ENCODE measurements around the gene RBSN.

The RBSN gene

DNA sequence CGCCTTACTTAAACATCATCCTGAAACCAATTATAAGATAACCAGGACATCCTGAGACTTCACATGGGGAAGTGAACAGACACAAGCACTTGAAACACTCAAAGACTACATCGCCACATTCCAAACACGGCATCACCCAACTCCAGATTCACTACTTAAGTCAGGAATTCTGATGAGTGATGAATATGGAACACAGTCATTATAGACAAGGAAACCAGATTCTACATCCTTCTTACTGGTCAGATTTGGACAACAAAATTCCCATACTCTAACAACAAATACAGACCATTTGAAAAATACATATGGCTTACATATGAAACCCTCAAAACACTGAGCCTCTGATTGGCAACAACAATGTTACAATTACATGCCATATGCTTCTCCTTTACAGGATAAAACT, 13.1 kb upstream of the RBSN start:
- FAIRE-seq (no peak), DNase-seq (ENCODE audit: insufficient read length, low spot score) (no peak)
- no peak for TF ChIP-seq POLR2A (IDR thresholded peaks at IDR 0.05; ENCODE audit: low read depth, low read length)

DNA sequence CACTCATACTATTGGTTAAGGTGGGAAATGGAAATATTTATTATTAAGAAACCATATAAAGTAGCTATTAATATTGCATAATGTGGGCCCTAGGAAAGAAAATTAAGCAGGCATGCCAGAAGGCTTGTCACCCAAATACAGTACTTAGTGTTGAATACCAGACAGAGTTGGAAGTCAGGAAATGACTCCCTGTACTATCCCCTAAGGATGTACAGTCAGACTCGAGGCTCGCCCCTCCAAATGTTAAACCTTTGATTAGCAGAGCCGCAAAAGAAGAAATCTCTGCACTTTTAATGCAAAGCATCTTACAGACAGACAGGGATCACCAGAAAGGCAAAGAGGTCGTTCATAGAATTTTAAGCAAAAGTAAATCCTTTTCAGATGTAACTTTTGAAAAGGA, 11.3 kb upstream of the RBSN start:
- FAIRE-seq (no peak), DNase-seq (ENCODE audit: insufficient read length, low spot score) (no peak)
- no peak for TF ChIP-seq POLR2A (IDR thresholded peaks at IDR 0.05; ENCODE audit: low read depth, low read length)

DNA sequence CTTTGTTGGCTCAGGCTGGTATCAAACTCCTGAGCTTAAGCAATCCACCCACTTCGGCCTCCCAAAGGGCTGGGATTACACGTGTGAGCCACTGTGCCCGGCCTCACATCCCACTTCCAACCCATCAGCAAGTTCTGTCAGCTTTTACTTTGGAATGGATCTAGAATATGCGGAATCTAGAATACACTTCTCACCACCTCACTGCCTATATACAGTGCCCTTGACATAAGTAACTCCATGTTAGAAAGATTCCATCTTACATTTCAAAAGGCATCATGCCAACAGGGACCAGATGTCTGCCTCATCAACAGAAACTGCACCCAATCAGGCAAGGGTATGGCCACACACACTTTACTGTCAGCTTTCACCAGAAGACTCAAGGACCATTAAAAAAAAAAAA, 9.9 kb upstream of the RBSN start:
- FAIRE-seq: no peak
- TF ChIP-seq POLR2A (IDR thresholded peaks at IDR 0.05; ENCODE audit: low read depth, low read length): no peak
- no peak for DNase-seq (ENCODE audit: insufficient read length, low spot score)

DNA sequence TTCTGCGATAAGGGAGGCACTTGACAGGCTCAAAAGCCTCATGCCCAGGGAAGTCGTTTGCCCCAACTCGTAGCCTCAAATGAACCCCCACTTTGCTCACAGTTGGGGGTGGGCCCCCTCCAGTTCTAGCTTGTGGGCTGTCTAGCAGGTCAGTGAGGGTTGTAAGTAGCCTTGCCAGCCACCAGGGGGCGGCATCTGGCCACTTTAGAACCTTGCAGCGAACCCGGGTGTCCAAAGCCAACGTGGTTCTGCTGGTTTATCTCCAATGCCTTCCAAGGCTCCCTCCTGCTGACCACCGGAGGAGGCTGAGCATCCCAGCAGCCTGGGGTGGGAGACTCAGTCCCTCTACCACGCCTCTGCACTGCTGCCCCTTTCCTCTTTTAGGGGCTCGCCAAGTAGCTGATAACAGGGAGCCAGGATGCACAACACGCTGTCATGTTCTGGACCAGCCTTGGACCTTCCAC, 9.2 kb upstream of the RBSN start:
- DNase-seq (ENCODE audit: insufficient read length, low spot score) (peak; percentile 77), FAIRE-seq (no peak)
- TF ChIP-seq POLR2A (IDR thresholded peaks at IDR 0.05; ENCODE audit: low read depth, low read length): no peak

DNA sequence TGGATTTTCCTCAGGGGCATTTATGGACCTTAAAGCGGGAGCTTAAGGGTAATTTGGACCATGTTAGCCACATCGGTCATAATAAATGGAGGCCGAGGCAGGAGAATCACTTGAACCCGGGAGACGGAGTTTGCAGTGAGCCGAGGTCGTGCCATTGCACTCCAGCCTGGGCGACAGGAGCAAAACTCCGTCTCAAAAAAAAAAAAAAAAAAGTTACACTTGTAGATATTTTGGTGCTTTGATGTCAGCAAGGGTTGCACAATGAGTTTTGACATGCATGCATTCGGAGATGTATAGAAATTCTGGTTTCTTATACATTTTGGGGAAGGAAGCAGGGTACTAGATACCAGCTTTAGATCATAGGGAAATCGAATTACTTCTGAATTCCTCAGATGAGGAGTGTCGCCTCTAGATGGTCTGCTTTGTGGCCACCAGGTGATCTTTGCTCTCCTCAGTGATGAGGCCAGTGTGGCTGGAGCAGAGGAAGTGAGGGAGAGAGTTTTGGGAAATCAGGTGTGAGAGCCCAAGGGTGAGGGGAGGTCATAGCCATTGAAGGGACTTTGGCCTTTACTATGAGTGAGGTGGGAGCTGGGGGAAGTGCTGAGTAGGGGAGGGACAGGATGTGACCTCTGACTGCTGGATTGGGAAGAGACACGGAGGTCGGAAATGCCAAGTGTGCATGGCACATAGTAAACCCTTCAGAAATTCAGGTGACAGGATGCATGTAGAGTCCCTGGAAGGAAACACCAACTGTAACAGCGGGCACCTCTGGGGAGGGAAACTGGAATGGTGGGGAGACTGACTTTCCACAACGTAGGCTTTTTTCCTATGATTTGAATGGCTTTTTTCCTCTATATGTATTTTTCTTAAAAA, 8.4 kb upstream of the RBSN start:
- DNase-seq (ENCODE audit: insufficient read length, low spot score): no peak
- no peak for TF ChIP-seq POLR2A (IDR thresholded peaks at IDR 0.05; ENCODE audit: low read depth, low read length)

DNA sequence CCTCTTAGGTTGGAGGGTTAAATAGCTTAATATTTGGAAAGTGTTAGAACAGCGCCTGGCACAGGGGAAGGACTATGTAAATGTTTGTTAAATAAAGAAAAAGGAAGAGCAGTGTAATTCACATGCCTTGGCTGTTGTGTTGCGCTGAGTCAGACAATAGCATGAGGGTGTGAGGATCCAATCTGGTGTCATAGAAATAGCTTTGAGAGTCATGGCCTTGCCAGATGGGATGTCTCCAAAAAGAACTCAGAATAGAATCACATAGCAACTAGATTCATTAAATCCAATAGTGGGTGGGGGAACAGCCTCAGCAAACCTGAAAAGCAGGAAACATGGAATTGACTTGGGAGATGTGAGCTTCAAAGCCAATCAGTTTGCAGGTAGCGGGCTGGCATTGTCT, 3.9 kb upstream of the RBSN start:
- DNase-seq (ENCODE audit: insufficient read length, low spot score) (no peak), FAIRE-seq (no peak)
- no peak for TF ChIP-seq POLR2A (IDR thresholded peaks at IDR 0.05; ENCODE audit: low read depth, low read length)

More for the DNA sequence above, 8.4 kb upstream of the RBSN start:
- no peak for FAIRE-seq

DNA sequence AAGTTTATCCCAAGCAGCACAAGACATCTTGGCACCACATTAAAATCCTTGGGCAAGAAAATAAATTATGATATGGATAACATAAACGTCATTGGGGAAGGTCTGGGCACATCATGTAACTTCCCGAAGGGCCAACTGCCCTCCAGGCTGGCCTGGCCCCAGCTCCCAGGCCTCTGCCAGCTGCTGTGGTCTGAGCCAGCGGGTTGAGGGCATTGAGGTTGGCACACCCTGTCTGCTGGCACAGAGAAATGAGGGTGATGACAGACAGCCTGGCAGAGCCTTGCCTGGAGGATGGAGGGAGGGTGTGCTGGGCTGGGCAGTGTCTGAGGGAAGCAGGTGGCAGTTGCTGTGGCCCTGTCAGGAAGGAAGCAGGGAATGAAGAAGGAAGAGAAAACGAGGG, 3.3 kb upstream of the RBSN start:
- no peak for FAIRE-seq
- no peak for TF ChIP-seq POLR2A (IDR thresholded peaks at IDR 0.05; ENCODE audit: low read depth, low read length)
- DNase-seq (ENCODE audit: insufficient read length, low spot score): peak; percentile 32

DNA sequence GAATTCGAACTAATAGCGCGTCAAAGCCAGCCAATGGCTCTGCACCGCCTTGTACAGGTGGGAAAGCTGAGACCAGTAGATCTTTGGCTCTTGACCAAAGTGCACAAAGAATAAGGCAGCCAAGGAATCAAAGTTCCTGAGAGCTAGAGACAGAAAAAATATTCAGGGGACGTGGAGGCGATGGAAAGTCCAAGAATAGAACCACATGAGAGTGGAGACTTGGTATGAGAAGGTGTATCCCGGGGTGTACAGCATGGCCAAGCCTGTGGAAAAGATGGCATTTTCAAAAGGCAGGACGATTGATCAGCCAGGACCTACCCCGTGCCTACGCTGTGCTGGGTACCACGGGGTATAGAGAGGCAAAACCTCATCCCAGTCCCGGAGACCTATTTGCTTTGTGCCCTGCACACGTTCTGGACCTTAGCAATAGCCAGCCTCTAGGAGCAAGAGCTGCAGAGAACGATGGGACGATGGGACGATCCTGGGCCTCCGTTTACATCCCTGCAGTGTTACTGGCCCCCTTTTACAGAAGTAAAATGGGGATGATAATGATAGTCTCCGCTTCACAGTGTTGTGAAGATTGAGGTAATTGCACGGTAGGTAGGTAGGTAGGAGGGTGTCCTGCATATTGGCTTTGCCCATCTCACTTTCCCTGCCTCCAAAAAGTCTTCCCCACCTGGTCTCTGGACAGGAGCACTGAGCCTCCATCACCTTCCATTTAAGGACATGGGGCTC, 583 bp upstream of the RBSN start:
- FAIRE-seq (no peak), DNase-seq (ENCODE audit: insufficient read length, low spot score) (no peak)
- no peak for TF ChIP-seq POLR2A (IDR thresholded peaks at IDR 0.05; ENCODE audit: low read depth, low read length)

DNA sequence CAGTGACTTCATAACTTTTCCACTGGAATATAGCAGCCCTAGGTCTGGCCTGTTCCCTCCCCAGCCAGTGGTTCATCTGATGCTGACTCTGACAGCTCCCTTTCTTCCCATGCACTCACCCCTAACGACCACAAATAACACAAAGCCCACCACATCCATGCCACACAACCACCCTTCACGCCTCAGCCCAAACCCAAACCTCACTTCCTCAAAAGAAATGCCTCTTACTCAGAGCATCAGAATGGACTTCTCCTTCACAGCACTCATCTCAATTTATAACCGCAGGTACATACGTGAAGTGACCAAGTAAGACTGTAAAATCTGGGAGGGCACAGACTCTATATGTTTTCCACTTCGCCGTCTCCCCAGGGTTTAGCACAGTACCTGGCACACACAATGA, 1.1 kb downstream of the RBSN start:
- DNase-seq (ENCODE audit: insufficient read length, low spot score) (no peak), FAIRE-seq (no peak)
- no peak for TF ChIP-seq POLR2A (IDR thresholded peaks at IDR 0.05; ENCODE audit: low read depth, low read length)

DNA sequence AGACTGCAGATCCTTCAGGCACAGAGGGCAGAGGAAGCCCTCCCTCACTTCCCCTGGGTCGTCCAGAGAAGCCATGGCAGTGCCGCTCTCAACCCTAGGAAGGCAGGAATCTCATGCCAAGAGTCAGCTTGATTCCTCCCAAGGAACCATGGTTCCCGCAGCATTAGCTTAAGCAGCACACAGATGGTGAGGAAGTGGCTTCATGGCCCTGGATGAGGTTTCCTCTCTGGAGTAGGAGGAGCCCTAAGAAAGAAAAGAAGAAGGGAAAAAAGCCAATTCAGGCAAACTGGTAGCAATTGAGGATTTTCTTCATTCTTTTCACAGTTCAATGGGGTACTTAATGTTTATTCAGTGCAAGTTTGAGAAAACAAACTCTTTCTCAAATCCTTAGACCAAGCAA, 2.9 kb downstream of the RBSN start:
- TF ChIP-seq POLR2A (IDR thresholded peaks at IDR 0.05; ENCODE audit: low read depth, low read length): no peak
- FAIRE-seq (no peak), DNase-seq (ENCODE audit: insufficient read length, low spot score) (no peak)

DNA sequence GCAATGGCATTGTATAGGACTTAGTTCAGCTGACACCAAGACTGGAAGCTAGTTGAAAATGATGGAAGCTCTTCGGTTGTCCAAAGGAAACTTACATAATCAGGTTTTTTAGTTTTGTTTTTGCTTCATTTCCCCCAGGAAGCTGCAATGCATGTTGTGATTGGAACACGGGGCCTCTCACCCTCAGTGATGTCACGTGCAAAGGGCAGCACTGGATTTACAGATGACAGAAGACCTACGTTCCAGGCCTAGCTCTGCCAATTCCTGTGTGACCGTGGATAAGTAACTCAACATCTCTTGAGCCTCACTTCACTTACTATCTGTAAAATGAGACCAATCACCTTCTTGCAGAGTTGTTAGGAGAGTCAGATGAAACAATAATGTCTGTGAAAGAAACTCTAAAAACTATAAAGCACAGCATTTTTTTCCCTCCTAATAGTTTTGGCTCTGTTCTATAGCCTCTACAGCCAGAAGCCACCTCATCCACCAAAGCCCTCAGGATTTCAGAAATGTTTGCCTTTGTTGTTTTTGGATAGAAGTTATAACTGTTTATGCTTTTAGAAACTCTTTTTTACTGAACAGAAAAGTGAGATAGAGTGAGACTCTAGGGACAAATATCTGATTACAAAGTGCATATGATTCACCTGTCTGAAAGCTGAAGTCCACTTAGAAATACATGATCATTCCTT, 4.6 kb downstream of the RBSN start:
- DNase-seq (ENCODE audit: insufficient read length, low spot score): no peak

DNA sequence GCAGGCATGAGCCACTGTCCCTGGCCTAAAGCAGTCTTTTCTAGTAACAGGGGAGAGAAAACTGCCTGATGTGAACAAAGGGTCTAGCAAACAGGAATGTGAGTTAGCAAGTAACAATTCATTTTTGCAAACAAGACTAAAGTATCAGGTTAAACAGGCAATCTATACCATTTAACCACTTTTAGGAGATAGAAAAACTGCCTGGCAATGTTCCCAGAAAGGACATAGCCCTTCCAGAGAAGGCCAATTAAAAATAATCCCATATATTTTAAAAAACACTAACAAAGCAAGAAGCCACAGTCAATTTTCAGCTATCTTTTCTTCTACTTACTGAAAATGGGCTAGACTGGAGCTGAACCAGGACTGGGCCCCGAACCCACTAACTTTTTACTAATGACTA, 6.3 kb downstream of the RBSN start:
- no peak for TF ChIP-seq POLR2A (IDR thresholded peaks at IDR 0.05; ENCODE audit: low read depth, low read length)
- DNase-seq (ENCODE audit: insufficient read length, low spot score): no peak
- FAIRE-seq: no peak

More for the DNA sequence above, 4.6 kb downstream of the RBSN start:
- FAIRE-seq: no peak
- no peak for TF ChIP-seq POLR2A (IDR thresholded peaks at IDR 0.05; ENCODE audit: low read depth, low read length)

DNA sequence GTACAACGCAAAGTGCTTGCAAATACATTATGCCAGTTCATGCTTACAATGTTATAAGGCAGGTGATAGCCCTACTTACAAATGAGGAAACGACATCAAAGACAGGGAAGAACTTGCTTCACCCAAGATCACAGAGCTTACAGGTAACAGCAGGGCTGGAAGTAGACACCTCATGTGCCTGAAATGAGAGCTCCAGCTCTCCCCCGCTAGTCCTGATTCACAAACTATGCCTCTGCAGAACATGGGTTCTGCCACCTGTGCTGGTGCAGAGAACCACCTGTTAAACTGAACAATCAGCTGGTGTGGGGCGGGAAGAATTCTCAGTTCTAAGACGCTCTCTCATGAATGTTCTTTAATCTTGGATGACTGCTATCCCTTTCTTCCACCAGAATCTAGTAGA, 7.4 kb downstream of the RBSN start:
- DNase-seq (ENCODE audit: insufficient read length, low spot score) (no peak), FAIRE-seq (no peak)
- no peak for TF ChIP-seq POLR2A (IDR thresholded peaks at IDR 0.05; ENCODE audit: low read depth, low read length)

DNA sequence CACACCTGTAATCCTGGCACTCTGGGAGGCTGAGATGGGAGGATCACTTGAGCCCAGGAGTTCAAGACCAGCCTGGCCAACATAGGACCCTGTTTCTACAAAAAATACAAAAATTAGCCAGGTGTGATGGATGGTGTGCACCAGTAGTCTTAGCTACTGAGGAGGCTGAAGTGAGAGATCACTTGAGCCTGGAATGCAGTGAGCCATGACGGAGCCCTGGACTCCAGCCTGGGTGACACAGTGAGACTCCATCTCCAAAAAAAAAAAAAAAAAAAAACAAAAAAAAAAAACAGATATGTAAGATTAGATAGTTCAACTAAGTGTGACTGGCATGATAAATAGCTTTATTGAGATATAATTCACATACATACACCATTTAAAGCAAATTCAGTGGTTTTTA, 9.7 kb downstream of the RBSN start:
- FAIRE-seq: no peak
- TF ChIP-seq POLR2A (IDR thresholded peaks at IDR 0.05; ENCODE audit: low read depth, low read length): no peak
- no peak for DNase-seq (ENCODE audit: insufficient read length, low spot score)

All from H54 (cell line).